Left kidney (tissue), 2 donors: ENCODE results near the gene SLC2A10. TPM values are rescaled to one million over a fixed set of nuclear protein-coding genes. Genes with fewer than 3 reads are reported as not detected.

ENCODE experiments used
- DNase-seq: peaks from one replicate; pipeline ENCODE4 v3.0.0-alpha.2; 2013
- polyA plus RNA-seq: library from polyadenylated mRNA; unstranded; fragments of 120-200 nt; gene quantifications from one replicate; pipeline ENCODE4 v1.2.1, GENCODE V29; 2013; ENCODE audit not compliant: insufficient read length

SLC2A10 gene
- polyA plus RNA-seq, 1 donor = 16.6 TPM

GRCh38 chr20:46702447-46703203, 6.8 kb upstream of the SLC2A10 start:
- no peak for DNase-seq

- DNase-seq = no peak
These were observed 6.0 kb upstream of the SLC2A10 start for GRCh38 chr20:46703435-46703834.

- DNase-seq = no peak
These were observed 4.6 kb upstream of the SLC2A10 start for GRCh38 chr20:46704714-46705377.

- no peak for DNase-seq
These were observed 4.1 kb upstream of the SLC2A10 start for GRCh38 chr20:46705378-46705729.

- DNase-seq = no peak
These were observed 3.2 kb upstream of the SLC2A10 start for GRCh38 chr20:46706242-46706641.

- no peak for DNase-seq
These were observed 1.1 kb upstream of the SLC2A10 start for GRCh38 chr20:46708172-46708860.

GRCh38 chr20:46709055-46709458, 392 bp upstream of the SLC2A10 start:
- DNase-seq = no peak

- no peak for DNase-seq
These were observed 884 bp downstream of the SLC2A10 start for GRCh38 chr20:46710153-46710913.

GRCh38 chr20:46712056-46712636, 2.7 kb downstream of the SLC2A10 start:
- no peak for DNase-seq

GRCh38 chr20:46713957-46714834, 4.7 kb downstream of the SLC2A10 start:
- no peak for DNase-seq

GRCh38 chr20:46715292-46715756, 5.9 kb downstream of the SLC2A10 start:
- no peak for DNase-seq

GRCh38 chr20:46717818-46718541, 8.5 kb downstream of the SLC2A10 start:
- no peak for DNase-seq

- no peak for DNase-seq
These were observed 10.6 kb downstream of the SLC2A10 start for GRCh38 chr20:46720019-46720418.

- DNase-seq = no peak
These were observed 11.5 kb downstream of the SLC2A10 start for GRCh38 chr20:46720776-46721425.

- DNase-seq = no peak
These were observed 12.0 kb downstream of the SLC2A10 start for GRCh38 chr20:46721476-46721875.

- DNase-seq = no peak
These were observed 13.0 kb downstream of the SLC2A10 start for GRCh38 chr20:46722450-46722849.

- DNase-seq = no peak
These were observed 13.6 kb downstream of the SLC2A10 start for GRCh38 chr20:46723039-46723438.

GRCh38 chr20:46724343-46724959, 15.0 kb downstream of the SLC2A10 start:
- DNase-seq = no peak
